ENCODE results near the gene BTBD18.

DNA sequence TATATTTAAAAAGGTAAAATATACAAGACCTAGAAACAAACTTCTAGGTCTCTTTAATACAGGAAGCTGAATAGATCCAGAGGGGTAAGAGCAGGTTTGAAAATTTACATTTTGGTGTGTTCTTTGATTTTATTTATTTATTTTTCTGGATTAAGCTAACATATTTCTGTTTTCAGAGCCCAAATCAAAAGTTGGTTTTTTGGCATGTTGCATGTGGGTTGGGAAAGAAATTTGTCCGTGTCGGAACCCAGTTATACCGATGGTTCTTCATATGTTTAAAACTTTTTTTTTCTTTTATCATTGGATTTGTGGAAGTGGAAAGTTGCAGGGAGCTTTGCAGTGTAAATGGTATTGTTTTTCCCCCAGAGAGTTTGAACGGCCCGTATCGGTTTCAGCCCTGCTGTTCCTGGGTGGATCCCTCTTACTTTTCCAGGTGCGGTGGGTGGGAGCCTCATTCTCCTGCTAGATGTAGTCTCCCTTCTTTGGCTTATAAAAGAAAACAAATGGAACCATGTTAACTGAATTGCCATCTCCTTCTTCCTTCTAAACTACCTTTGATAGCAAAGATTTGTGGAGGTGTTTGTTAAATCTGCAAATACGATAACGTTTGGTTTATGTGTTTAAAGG is 10.7 kb upstream of the BTBD18 start:
- TF ChIP-seq, protein P1, sequence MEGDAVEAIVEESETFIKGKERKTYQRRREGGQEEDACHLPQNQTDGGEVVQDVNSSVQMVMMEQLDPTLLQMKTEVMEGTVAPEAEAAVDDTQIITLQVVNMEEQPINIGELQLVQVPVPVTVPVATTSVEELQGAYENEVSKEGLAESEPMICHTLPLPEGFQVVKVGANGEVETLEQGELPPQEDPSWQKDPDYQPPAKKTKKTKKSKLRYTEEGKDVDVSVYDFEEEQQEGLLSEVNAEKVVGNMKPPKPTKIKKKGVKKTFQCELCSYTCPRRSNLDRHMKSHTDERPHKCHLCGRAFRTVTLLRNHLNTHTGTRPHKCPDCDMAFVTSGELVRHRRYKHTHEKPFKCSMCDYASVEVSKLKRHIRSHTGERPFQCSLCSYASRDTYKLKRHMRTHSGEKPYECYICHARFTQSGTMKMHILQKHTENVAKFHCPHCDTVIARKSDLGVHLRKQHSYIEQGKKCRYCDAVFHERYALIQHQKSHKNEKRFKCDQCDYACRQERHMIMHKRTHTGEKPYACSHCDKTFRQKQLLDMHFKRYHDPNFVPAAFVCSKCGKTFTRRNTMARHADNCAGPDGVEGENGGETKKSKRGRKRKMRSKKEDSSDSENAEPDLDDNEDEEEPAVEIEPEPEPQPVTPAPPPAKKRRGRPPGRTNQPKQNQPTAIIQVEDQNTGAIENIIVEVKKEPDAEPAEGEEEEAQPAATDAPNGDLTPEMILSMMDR (IDR thresholded peaks at IDR 0.05 in 4 of 5, conservative IDR thresholded peaks at IDR 0.05 in 1 of 5), result no peak
- TF ChIP-seq POLR2A (IDR thresholded peaks at IDR 0.05), result no peak
